GM12878 (cell line): Measurements from ENCODE around the gene TCF4.

Source experiments
- GABPA ChIP-seq: IDR thresholded peaks from 2 replicates; pipeline ENCODE4 v1.6.1; 2014; ENCODE audit warnings: antibody characterized with exemption, low read depth, mild to moderate bottlenecking, inconsistent platforms
- TCF7 ChIP-seq: IDR thresholded peaks from 2 replicates; pipeline ENCODE4 v1.6.1; 2014; ENCODE audit warnings: antibody characterized with exemption, borderline replicate concordance
- ZNF24 ChIP-seq: fragments of 450-650 bp; IDR thresholded peaks from 2 replicates; pipeline ENCODE4 v1.6.1; 2017; ENCODE audit warnings: antibody characterized with exemption, mild to moderate bottlenecking

DNA sequence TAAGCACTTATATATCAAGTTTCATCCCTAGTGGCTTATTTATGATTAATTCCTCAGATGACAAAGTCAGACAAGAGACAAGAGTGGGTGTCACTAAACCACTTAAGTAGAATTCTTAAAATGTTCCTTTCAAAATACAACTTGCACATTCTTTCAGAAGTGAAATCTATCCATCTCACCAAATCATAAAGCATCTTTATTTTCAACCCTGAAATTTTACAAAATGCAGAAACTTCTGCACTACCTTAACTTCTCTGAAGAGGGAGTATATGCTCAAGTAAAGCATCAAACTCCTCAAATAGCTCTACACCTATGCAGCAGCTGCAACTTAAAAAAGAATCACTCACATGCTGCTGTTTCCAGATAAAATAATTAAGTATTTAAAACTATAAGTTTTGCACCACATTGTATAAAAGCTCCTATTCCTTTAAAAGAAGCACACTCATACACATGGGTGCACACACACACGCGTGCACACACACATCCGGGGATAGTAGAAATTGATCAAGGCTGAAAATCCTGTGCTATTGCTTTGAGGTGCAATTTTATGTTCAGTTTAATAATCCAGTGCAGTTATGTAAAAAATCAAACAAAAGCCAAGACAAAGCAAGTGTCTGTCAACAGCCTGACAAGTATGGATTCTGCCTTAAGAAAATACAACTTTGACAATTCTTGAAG is 244.5 kb downstream of the TCF4 start:
- TF ChIP-seq ZNF24: no peak
- TF ChIP-seq TCF7: no peak
- no peak for TF ChIP-seq GABPA
